Spleen (tissue), 7 donors: ENCODE data around the gene EPHA4.

Source experiments
- POLR2A ChIP-seq, 3 donors: fragments of 450-650 bp; IDR thresholded peaks; one replicate each; pipeline ENCODE4 v1.5.1; 2017; ENCODE audit warnings: antibody characterized with exemption in 3 of 3, mild to moderate bottlenecking in 1 of 3
- TF ChIP-seq, protein P1 (sequence below), 11 experiments: fragments of 200-600 bp in 7 of 11; fragments of 450-650 bp in 4 of 11; sonication (generic) in 4 of 11; IDR thresholded peaks in 8 of 11; conservative IDR thresholded peaks in 3 of 11; 1 replicate in 7 of 11; 2 replicates in 4 of 11; pipeline versions ENCODE4 v1.4.0 to v1.8.0; 2016 to 2021; ENCODE audit warnings: antibody characterized with exemption in 11 of 11, inconsistent platforms in 4 of 11, mild to moderate bottlenecking in 1 of 11
- donor health status: DM: no; HTN: no; CAD: no; lungs with moderate emphysema.
- donor health status: DM: no; HTN: no; CAD: no.
- donor health status: DM: no; HTN: no; CAD: no.

DNA sequence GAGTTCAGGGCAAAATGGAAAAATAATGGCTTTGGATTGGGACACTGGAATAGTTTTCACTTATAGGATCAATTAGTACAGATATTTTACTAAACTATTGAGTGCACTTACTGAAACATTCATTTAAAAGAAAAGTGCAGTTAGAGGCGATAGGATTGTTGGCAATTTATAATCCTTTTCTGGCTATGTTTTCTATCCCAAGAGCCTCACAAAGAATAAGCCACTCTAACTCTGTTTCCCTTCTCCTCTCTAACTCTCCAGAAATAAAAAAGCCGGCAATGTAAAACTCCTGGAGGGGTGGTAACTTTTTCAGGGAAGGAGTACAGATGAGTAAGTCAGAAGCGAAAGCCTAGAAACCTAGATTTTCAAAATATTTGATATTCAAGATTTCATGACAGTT lies 91.3 kb downstream of the EPHA4 start:
- TF ChIP-seq, protein P1, sequence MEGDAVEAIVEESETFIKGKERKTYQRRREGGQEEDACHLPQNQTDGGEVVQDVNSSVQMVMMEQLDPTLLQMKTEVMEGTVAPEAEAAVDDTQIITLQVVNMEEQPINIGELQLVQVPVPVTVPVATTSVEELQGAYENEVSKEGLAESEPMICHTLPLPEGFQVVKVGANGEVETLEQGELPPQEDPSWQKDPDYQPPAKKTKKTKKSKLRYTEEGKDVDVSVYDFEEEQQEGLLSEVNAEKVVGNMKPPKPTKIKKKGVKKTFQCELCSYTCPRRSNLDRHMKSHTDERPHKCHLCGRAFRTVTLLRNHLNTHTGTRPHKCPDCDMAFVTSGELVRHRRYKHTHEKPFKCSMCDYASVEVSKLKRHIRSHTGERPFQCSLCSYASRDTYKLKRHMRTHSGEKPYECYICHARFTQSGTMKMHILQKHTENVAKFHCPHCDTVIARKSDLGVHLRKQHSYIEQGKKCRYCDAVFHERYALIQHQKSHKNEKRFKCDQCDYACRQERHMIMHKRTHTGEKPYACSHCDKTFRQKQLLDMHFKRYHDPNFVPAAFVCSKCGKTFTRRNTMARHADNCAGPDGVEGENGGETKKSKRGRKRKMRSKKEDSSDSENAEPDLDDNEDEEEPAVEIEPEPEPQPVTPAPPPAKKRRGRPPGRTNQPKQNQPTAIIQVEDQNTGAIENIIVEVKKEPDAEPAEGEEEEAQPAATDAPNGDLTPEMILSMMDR (IDR thresholded peaks at IDR 0.05 in 8 of 11, conservative IDR thresholded peaks at IDR 0.05 in 3 of 11) = no peak
- TF ChIP-seq POLR2A (IDR thresholded peaks at IDR 0.05) = no peak
